ENCODE measurements around the gene DGKG.

The DGKG gene

GRCh38 chr3:186246941-186247340 lies 115.1 kb downstream of the DGKG start:
- peaks cover 0 to 3% of the 10 kb centered on the region in 2 donors for H3K4me1 ChIP-seq (ENCODE audit: control insufficient read depth in 2 of 2, insufficient read depth in 2 of 2, low read length in 2 of 2)
- H3K27ac ChIP-seq (ENCODE audit: low read depth in 2 of 2, low read length in 2 of 2), result no peak overlapping the region
- no peaks in the 10 kb centered on the region for H3K9me3 ChIP-seq (ENCODE audit: control insufficient read depth in 2 of 2, low read length in 2 of 2)

GRCh38 chr3:186244016-186244415 lies 118.0 kb downstream of the DGKG start:
- no peaks in the 10 kb centered on the region for H3K9me3 ChIP-seq (ENCODE audit: control insufficient read depth in 2 of 2, low read length in 2 of 2)
- peaks cover 0 to 3% of the 10 kb centered on the region in 2 donors for H3K4me1 ChIP-seq (ENCODE audit: control insufficient read depth in 2 of 2, insufficient read depth in 2 of 2, low read length in 2 of 2)
- no peak overlapping the region for H3K9ac ChIP-seq (ENCODE audit: low read depth in 1 of 2, low read length in 2 of 2)
- no peaks in the 10 kb centered on the region for H3K27me3 ChIP-seq (ENCODE audit: control insufficient read depth in 2 of 2, insufficient read depth in 2 of 2, low read length in 2 of 2)
- H3K27ac ChIP-seq (ENCODE audit: low read depth in 2 of 2, low read length in 2 of 2), result no peak overlapping the region
- no peak overlapping the region for H3K4me3 ChIP-seq (ENCODE audit: low read length in 2 of 2)
- no peaks in the 10 kb centered on the region for H3K36me3 ChIP-seq (ENCODE audit: control insufficient read depth in 2 of 2, insufficient read depth in 2 of 2, low read length in 2 of 2)

More at GRCh38 chr3:186246941-186247340, 115.1 kb downstream of the DGKG start:
- Histone ChIP-seq H3K4me3 (ENCODE audit: low read length in 2 of 2) (no peak overlapping the region), H3K27me3 (ENCODE audit: control insufficient read depth in 2 of 2, insufficient read depth in 2 of 2, low read length in 2 of 2) (peaks cover 2 to 3% of the 10 kb centered on the region in 2 donors), H3K36me3 (ENCODE audit: control insufficient read depth in 2 of 2, insufficient read depth in 2 of 2, low read length in 2 of 2) (no peaks in the 10 kb centered on the region), H3K9ac (ENCODE audit: low read depth in 1 of 2, low read length in 2 of 2) (no peak overlapping the region)

GRCh38 chr3:186241910-186242821 lies 119.9 kb downstream of the DGKG start:
- Histone ChIP-seq H3K9me3 (ENCODE audit: control insufficient read depth in 2 of 2, low read length in 2 of 2) (no peaks in the 10 kb centered on the region), H3K9ac (ENCODE audit: low read depth in 1 of 2, low read length in 2 of 2) (no peak overlapping the region), H3K27me3 (ENCODE audit: control insufficient read depth in 2 of 2, insufficient read depth in 2 of 2, low read length in 2 of 2) (no peaks in the 10 kb centered on the region), H3K4me3 (ENCODE audit: low read length in 2 of 2) (peak overlapping the region; percentile 19 to 43), H3K27ac (ENCODE audit: low read depth in 2 of 2, low read length in 2 of 2) (no peak overlapping the region), H3K4me1 (ENCODE audit: control insufficient read depth in 2 of 2, insufficient read depth in 2 of 2, low read length in 2 of 2) (peaks cover 0 to 3% of the 10 kb centered on the region in 2 donors), H3K36me3 (ENCODE audit: control insufficient read depth in 2 of 2, insufficient read depth in 2 of 2, low read length in 2 of 2) (no peaks in the 10 kb centered on the region)

GRCh38 chr3:186239321-186239720 lies 122.7 kb downstream of the DGKG start:
- Histone ChIP-seq H3K27me3 (ENCODE audit: control insufficient read depth in 2 of 2, insufficient read depth in 2 of 2, low read length in 2 of 2) (no peaks in the 10 kb centered on the region), H3K27ac (ENCODE audit: low read depth in 2 of 2, low read length in 2 of 2) (no peak overlapping the region), H3K4me1 (ENCODE audit: control insufficient read depth in 2 of 2, insufficient read depth in 2 of 2, low read length in 2 of 2) (peaks cover 0 to 3% of the 10 kb centered on the region in 2 donors), H3K36me3 (ENCODE audit: control insufficient read depth in 2 of 2, insufficient read depth in 2 of 2, low read length in 2 of 2) (no peaks in the 10 kb centered on the region), H3K4me3 (ENCODE audit: low read length in 2 of 2) (no peak overlapping the region), H3K9ac (ENCODE audit: low read depth in 1 of 2, low read length in 2 of 2) (no peak overlapping the region), H3K9me3 (ENCODE audit: control insufficient read depth in 2 of 2, low read length in 2 of 2) (no peaks in the 10 kb centered on the region)

- Histone ChIP-seq H3K9me3 (ENCODE audit: control insufficient read depth in 2 of 2, low read length in 2 of 2) (no peaks in the 10 kb centered on the region), H3K36me3 (ENCODE audit: control insufficient read depth in 2 of 2, insufficient read depth in 2 of 2, low read length in 2 of 2) (no peaks in the 10 kb centered on the region), H3K27me3 (ENCODE audit: control insufficient read depth in 2 of 2, insufficient read depth in 2 of 2, low read length in 2 of 2) (no peaks in the 10 kb centered on the region), H3K4me1 (ENCODE audit: control insufficient read depth in 2 of 2, insufficient read depth in 2 of 2, low read length in 2 of 2) (peaks cover 0 to 3% of the 10 kb centered on the region in 2 donors), H3K9ac (ENCODE audit: low read depth in 1 of 2, low read length in 2 of 2) (no peak overlapping the region), H3K4me3 (ENCODE audit: low read length in 2 of 2) (no peak overlapping the region), H3K27ac (ENCODE audit: low read depth in 2 of 2, low read length in 2 of 2) (no peak overlapping the region)
Observed at GRCh38 chr3:186237915-186238314, 124.1 kb downstream of the DGKG start.

GRCh38 chr3:186236357-186237020 lies 125.5 kb downstream of the DGKG start:
- Histone ChIP-seq H3K27me3 (ENCODE audit: control insufficient read depth in 2 of 2, insufficient read depth in 2 of 2, low read length in 2 of 2) (no peaks in the 10 kb centered on the region), H3K9me3 (ENCODE audit: control insufficient read depth in 2 of 2, low read length in 2 of 2) (no peaks in the 10 kb centered on the region), H3K9ac (ENCODE audit: low read depth in 1 of 2, low read length in 2 of 2) (no peak overlapping the region), H3K27ac (ENCODE audit: low read depth in 2 of 2, low read length in 2 of 2) (no peak overlapping the region), H3K36me3 (ENCODE audit: control insufficient read depth in 2 of 2, insufficient read depth in 2 of 2, low read length in 2 of 2) (no peaks in the 10 kb centered on the region), H3K4me1 (ENCODE audit: control insufficient read depth in 2 of 2, insufficient read depth in 2 of 2, low read length in 2 of 2) (no peaks in the 10 kb centered on the region), H3K4me3 (ENCODE audit: low read length in 2 of 2) (no peak overlapping the region)

- H3K4me3 ChIP-seq (ENCODE audit: low read length in 2 of 2), result no peak overlapping the region
- H3K9ac ChIP-seq (ENCODE audit: low read depth in 1 of 2, low read length in 2 of 2), result no peak overlapping the region
- no peaks in the 10 kb centered on the region for H3K4me1 ChIP-seq (ENCODE audit: control insufficient read depth in 2 of 2, insufficient read depth in 2 of 2, low read length in 2 of 2)
- H3K36me3 ChIP-seq (ENCODE audit: control insufficient read depth in 2 of 2, insufficient read depth in 2 of 2, low read length in 2 of 2), result no peaks in the 10 kb centered on the region
- no peaks in the 10 kb centered on the region for H3K27me3 ChIP-seq (ENCODE audit: control insufficient read depth in 2 of 2, insufficient read depth in 2 of 2, low read length in 2 of 2)
- H3K27ac ChIP-seq (ENCODE audit: low read depth in 2 of 2, low read length in 2 of 2), result no peak overlapping the region
- H3K9me3 ChIP-seq (ENCODE audit: control insufficient read depth in 2 of 2, low read length in 2 of 2), result no peaks in the 10 kb centered on the region
Observed at GRCh38 chr3:186235554-186235953, 126.5 kb downstream of the DGKG start.

- Histone ChIP-seq H3K36me3 (ENCODE audit: control insufficient read depth in 2 of 2, insufficient read depth in 2 of 2, low read length in 2 of 2) (no peaks in the 10 kb centered on the region), H3K4me1 (ENCODE audit: control insufficient read depth in 2 of 2, insufficient read depth in 2 of 2, low read length in 2 of 2) (no peaks in the 10 kb centered on the region), H3K4me3 (ENCODE audit: low read length in 2 of 2) (no peak overlapping the region), H3K9me3 (ENCODE audit: control insufficient read depth in 2 of 2, low read length in 2 of 2) (no peaks in the 10 kb centered on the region), H3K27me3 (ENCODE audit: control insufficient read depth in 2 of 2, insufficient read depth in 2 of 2, low read length in 2 of 2) (no peaks in the 10 kb centered on the region), H3K9ac (ENCODE audit: low read depth in 1 of 2, low read length in 2 of 2) (no peak overlapping the region), H3K27ac (ENCODE audit: low read depth in 2 of 2, low read length in 2 of 2) (no peak overlapping the region)
Observed at GRCh38 chr3:186234152-186234551, 127.9 kb downstream of the DGKG start.

GRCh38 chr3:186226482-186226881 lies 135.6 kb downstream of the DGKG start:
- no peak overlapping the region for H3K27ac ChIP-seq (ENCODE audit: low read depth in 2 of 2, low read length in 2 of 2)
- no peaks in the 10 kb centered on the region for H3K36me3 ChIP-seq (ENCODE audit: control insufficient read depth in 2 of 2, insufficient read depth in 2 of 2, low read length in 2 of 2)
- peaks cover 0 to 2% of the 10 kb centered on the region in 2 donors for H3K27me3 ChIP-seq (ENCODE audit: control insufficient read depth in 2 of 2, insufficient read depth in 2 of 2, low read length in 2 of 2)
- H3K4me3 ChIP-seq (ENCODE audit: low read length in 2 of 2), result no peak overlapping the region
- H3K9me3 ChIP-seq (ENCODE audit: control insufficient read depth in 2 of 2, low read length in 2 of 2), result no peaks in the 10 kb centered on the region
- H3K4me1 ChIP-seq (ENCODE audit: control insufficient read depth in 2 of 2, insufficient read depth in 2 of 2, low read length in 2 of 2), result no peaks in the 10 kb centered on the region
- no peak overlapping the region for H3K9ac ChIP-seq (ENCODE audit: low read depth in 1 of 2, low read length in 2 of 2)

- peaks cover 0 to 2% of the 10 kb centered on the region in 2 donors for H3K27me3 ChIP-seq (ENCODE audit: control insufficient read depth in 2 of 2, insufficient read depth in 2 of 2, low read length in 2 of 2)
- no peaks in the 10 kb centered on the region for H3K4me1 ChIP-seq (ENCODE audit: control insufficient read depth in 2 of 2, insufficient read depth in 2 of 2, low read length in 2 of 2)
- no peaks in the 10 kb centered on the region for H3K9me3 ChIP-seq (ENCODE audit: control insufficient read depth in 2 of 2, low read length in 2 of 2)
- no peak overlapping the region for H3K9ac ChIP-seq (ENCODE audit: low read depth in 1 of 2, low read length in 2 of 2)
- H3K4me3 ChIP-seq (ENCODE audit: low read length in 2 of 2), result no peak overlapping the region
- H3K27ac ChIP-seq (ENCODE audit: low read depth in 2 of 2, low read length in 2 of 2), result no peak overlapping the region
- no peaks in the 10 kb centered on the region for H3K36me3 ChIP-seq (ENCODE audit: control insufficient read depth in 2 of 2, insufficient read depth in 2 of 2, low read length in 2 of 2)
Observed at GRCh38 chr3:186225603-186226002, 136.4 kb downstream of the DGKG start.
